Measurements from ENCODE around the gene HOXC12. TPM values are rescaled to one million over a fixed set of nuclear protein-coding genes. Genes with fewer than 3 reads are reported as not detected.

Gene HOXC12
- total RNA-seq, 6 donors from 2014 or later, result not detected

DNA sequence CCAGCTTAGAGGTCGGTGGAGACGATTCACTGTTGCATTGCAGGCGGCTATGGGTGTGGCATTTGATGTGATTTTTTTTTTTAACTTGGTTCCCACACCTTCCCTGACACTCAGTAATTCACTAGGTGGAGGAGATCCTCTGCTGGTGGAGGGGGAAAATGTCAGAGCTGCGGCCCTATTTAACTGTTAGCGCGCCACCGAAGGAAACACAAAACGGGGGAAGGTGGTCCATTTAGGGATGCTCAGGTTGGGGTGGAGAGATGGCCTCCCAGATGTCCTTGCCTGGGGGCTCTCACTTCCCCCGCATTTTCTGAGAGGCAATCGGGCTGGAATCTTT, 4.3 kb upstream of the HOXC12 start:
- no peak for TF ChIP-seq POLR2AphosphoS5 (IDR thresholded peaks at IDR 0.05)
- no peak for TF ChIP-seq CTCF (IDR thresholded peaks at IDR 0.05)
- TF ChIP-seq POLR2A (IDR thresholded peaks at IDR 0.05), result no peak
- no peak for TF ChIP-seq EP300 (IDR thresholded peaks at IDR 0.05)
- WGBS, 2 donors, result 6% methylated on average over 8 to 10 of the region's 10 CpGs
- DNase-seq (no peak), ATAC-seq (ENCODE audit: low FRiP score in 2 of 2) (no peak)
- Histone ChIP-seq H3K27ac (no peak overlapping the region), H3K4me1 (peaks cover 0 to 27% (median 2%) of the 10 kb centered on the region in 4 donors), H3K36me3 (no peaks in the 10 kb centered on the region), H3K9me3 (no peaks in the 10 kb centered on the region), H3K4me3 (no peak overlapping the region), H3K27me3 (peaks cover 1 to 82% (median 44%) of the 10 kb centered on the region in 4 donors)

DNA sequence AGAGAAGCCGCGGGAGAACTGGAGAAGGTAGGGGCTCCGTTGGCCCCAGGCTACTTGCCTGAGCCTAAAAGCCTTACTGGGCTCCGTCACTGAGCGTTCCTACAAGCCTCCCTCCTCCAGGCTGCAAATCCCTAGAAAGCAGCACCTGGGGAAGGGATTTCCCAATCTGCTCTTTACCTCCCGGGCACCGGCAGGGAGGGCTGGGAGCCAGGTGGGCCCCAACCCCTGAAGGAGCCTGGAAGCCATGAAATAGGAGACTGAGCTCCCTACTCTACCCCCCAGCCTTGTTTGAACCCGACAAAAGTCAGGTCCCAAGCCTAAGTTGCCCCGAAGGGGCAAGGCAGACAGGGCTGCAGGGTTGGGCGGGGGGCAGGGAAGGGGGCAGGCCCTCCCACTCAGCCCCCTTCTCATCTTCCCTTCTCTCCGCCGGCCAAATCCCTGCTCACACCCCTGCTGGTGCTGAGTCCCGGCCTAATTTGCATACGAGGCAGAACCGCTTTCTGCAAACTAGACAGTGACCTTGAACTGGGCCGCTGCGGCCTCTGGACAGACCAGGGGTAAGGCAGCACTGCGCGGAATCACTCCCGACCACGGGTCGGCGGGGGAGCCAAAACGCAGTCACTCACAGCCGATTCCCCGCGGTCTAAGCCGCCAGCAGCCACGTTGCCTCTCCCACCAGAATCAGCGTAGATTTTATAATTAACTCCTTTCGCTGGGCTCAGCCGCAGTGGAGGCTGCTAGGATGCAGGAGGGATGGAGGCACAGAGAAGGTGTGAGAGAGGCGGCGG, 3.7 kb upstream of the HOXC12 start:
- Histone ChIP-seq H3K9me3 (no peaks in the 10 kb centered on the region), H3K4me3 (no peak overlapping the region), H3K27me3 (peaks cover 1 to 82% (median 45%) of the 10 kb centered on the region in 4 donors), H3K27ac (no peak overlapping the region), H3K4me1 (peaks cover 0 to 33% (median 3%) of the 10 kb centered on the region in 4 donors), H3K36me3 (no peaks in the 10 kb centered on the region)
- 3 to 6% methylated on average over 13 to 34 of the region's 34 CpGs for WGBS, 2 donors
- TF ChIP-seq CTCF (IDR thresholded peaks at IDR 0.05) (no peak), EP300 (IDR thresholded peaks at IDR 0.05) (no peak), POLR2A (IDR thresholded peaks at IDR 0.05) (no peak), POLR2AphosphoS5 (IDR thresholded peaks at IDR 0.05) (no peak)
- ATAC-seq (ENCODE audit: low FRiP score in 2 of 2), result no peak
- DNase-seq, result peak in 1 of 2 donors; percentile 46

- Histone ChIP-seq H3K27ac (no peak overlapping the region), H3K4me3 (no peak overlapping the region), H3K27me3 (peaks cover 0 to 83% (median 50%) of the 10 kb centered on the region in 4 donors), H3K36me3 (no peaks in the 10 kb centered on the region), H3K9me3 (no peaks in the 10 kb centered on the region), H3K4me1 (peaks cover 0 to 33% (median 3%) of the 10 kb centered on the region in 4 donors)
- TF ChIP-seq POLR2AphosphoS5 (IDR thresholded peaks at IDR 0.05) (no peak), CTCF (IDR thresholded peaks at IDR 0.05) (no peak), EP300 (IDR thresholded peaks at IDR 0.05) (no peak)
- peak in 1 of 2 donors; percentile 64 for DNase-seq
- WGBS, 2 donors, result 4 to 6% methylated on average over 13 to 35 of the region's 47 CpGs
- no peak for ATAC-seq (ENCODE audit: low FRiP score in 2 of 2)
These were observed 2.9 kb upstream of the HOXC12 start for GRCh38 chr12:53951577-53952334.

DNA sequence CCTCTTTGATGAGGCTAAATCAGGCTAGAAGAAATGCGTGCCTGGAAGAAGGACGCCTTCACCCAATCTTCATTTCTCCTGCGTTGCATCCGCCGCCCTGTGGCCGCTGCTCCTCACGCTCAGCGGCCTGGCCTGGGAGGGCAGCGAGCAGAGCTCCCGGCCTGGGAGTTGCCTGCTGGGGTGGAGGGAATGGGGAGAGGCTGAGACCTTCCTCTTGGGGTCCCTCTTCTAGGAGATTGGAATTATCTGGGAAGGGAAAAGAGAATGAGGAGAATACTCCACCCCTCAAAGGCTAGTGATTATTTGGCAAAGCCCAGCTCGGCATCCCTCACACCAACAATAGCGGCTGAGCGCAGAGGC, 2.4 kb upstream of the HOXC12 start:
- Histone ChIP-seq H3K27me3 (peaks cover 0 to 86% (median 54%) of the 10 kb centered on the region in 4 donors), H3K4me1 (peaks cover 0 to 33% (median 3%) of the 10 kb centered on the region in 4 donors), H3K36me3 (no peaks in the 10 kb centered on the region), H3K27ac (no peak overlapping the region), H3K4me3 (no peak overlapping the region), H3K9me3 (no peaks in the 10 kb centered on the region)
- ATAC-seq (ENCODE audit: low FRiP score in 2 of 2) (no peak), DNase-seq (peak in 1 of 2 donors; percentile 71)
- no peak for TF ChIP-seq POLR2A (IDR thresholded peaks at IDR 0.05)
- no peak for TF ChIP-seq CTCF (IDR thresholded peaks at IDR 0.05)
- TF ChIP-seq EP300 (IDR thresholded peaks at IDR 0.05), result no peak
- no peak for TF ChIP-seq POLR2AphosphoS5 (IDR thresholded peaks at IDR 0.05)
- 3 to 12% methylated on average over 13 of the region's 13 CpGs for WGBS, 2 donors

All from upper lobe of left lung (tissue), 6 donors.